Ovary (tissue), 3 donors: Measurements from ENCODE around the gene MRPL34.

Source experiments
- CTCF ChIP-seq, 3 donors: fragments of 450-650 bp in 2 of 3; fragments of 200-600 bp in 1 of 3; IDR thresholded peaks; one replicate each; pipeline versions ENCODE4 v1.5.1 to v1.8.0; 2016 to 2022; ENCODE audit warnings: antibody characterized with exemption in 3 of 3, mild to moderate bottlenecking in 1 of 3
- POLR2A ChIP-seq: fragments of 450-650 bp; IDR thresholded peaks from one replicate; pipeline ENCODE4 v1.6.1; 2017; ENCODE audit warnings: antibody characterized with exemption, mild to moderate bottlenecking, moderate library complexity
- donor health status: DM: no; HTN: no; CAD: no.

- TF ChIP-seq POLR2A, result no peak
- no peak for TF ChIP-seq CTCF (IDR thresholded peaks at IDR 0.05)
Observed at GRCh38 chr19:17351815-17352435, 46.3 kb downstream of the MRPL34 start.
